SK-N-SH (cell line): ENCODE data around the gene VENTX. TPM values are rescaled to one million over a fixed set of nuclear protein-coding genes. Genes with fewer than 3 reads are reported as not detected.

Experiments used
- CTCF ChIA-PET: fragments of 300-600, 350-600 bp; formaldehyde crosslinking; extraction: SDS; loops from one replicate; lab custom pipeline; 2021; lab: Yijun Ruan, JAX
- POLR2A ChIA-PET: fragments of 350-600 bp; sonication (Branson Sonifier 250); formaldehyde crosslinking; extraction: SDS; loops from one replicate; lab custom pipeline; 2020; ENCODE audit warnings: antibody characterized with exemption, inconsistent platforms; lab: Yijun Ruan, JAX
- DNase-seq: peaks from one replicate; pipeline ENCODE4 v3.0.0; 2012
- H2AFZ ChIP-seq: fragments of 200-600 bp; sonication (generic); 2 replicates; pipeline ENCODE4 v1.8.1; 2016; ENCODE audit warnings: antibody characterized with exemption, mild to moderate bottlenecking, low read depth
- H3F3A ChIP-seq: fragments of 200-600 bp; sonication (generic); replicated peaks from 2 replicates; pipeline ENCODE3; 2016; ENCODE audit warnings: antibody characterized with exemption, mild to moderate bottlenecking; ENCODE audit not compliant: insufficient read depth
- H3K27ac ChIP-seq, 2 experiments: fragments of 200-500 bp in 1 of 2; fragments of 200-600 bp in 1 of 2; sonication (Bioruptor generic) in 1 of 2; sonication (generic), shearing (Covaris generic) in 1 of 2; 2 replicates each; pipeline versions ENCODE4 v1.5.1 to v1.6.1; 2014 to 2016; ENCODE audit warnings: low read depth in 2 of 2, inconsistent platforms in 1 of 2, low read length in 1 of 2, mild to moderate bottlenecking in 1 of 2, mixed read lengths in 1 of 2
- H3K27me3 ChIP-seq: fragments of 200-600 bp; sonication (generic), shearing (Covaris generic); 2 replicates; pipeline ENCODE4 v1.6.1; 2016; ENCODE audit warnings: mixed run types; ENCODE audit not compliant: insufficient read depth
- H3K36me3 ChIP-seq, 2 experiments: fragments of 200-500 bp in 1 of 2; fragments of 200-600 bp in 1 of 2; sonication (Bioruptor generic) in 1 of 2; sonication (generic) in 1 of 2; replicated peaks in 1 of 2; 2 replicates each; pipeline versions ENCODE3 to v1.5.1; 2014 to 2016; ENCODE audit warnings: low read length in 1 of 2, mild to moderate bottlenecking in 1 of 2; ENCODE audit not compliant: insufficient read depth in 2 of 2, control insufficient read depth in 1 of 2
- H3K4me1 ChIP-seq, 2 experiments: fragments of 200-500 bp in 1 of 2; fragments of 200-600 bp in 1 of 2; sonication (Bioruptor generic) in 1 of 2; sonication (generic), shearing (Covaris generic) in 1 of 2; 2 replicates each; pipeline versions ENCODE4 v1.5.1 to v1.6.1; 2014 to 2016; ENCODE audit warnings: low read depth in 1 of 2, low read length in 1 of 2, mixed run types in 1 of 2; ENCODE audit not compliant: insufficient read depth in 2 of 2, control insufficient read depth in 1 of 2
- H3K4me2 ChIP-seq: fragments of 200-600 bp; sonication (generic), shearing (Covaris generic); 2 replicates; pipeline ENCODE4 v1.6.1; 2017; ENCODE audit warnings: mixed run types
- H3K4me3 ChIP-seq, 2 experiments: fragments of 200-500 bp in 1 of 2; fragments of 200-600 bp in 1 of 2; sonication (Bioruptor generic) in 1 of 2; sonication (generic), shearing (Covaris generic) in 1 of 2; 2 replicates each; pipeline versions ENCODE4 v1.5.1 to v1.8.1; 2014 to 2016; ENCODE audit warnings: low read depth in 2 of 2, inconsistent platforms in 1 of 2, low read length in 1 of 2, mild to moderate bottlenecking in 1 of 2, mixed read lengths in 1 of 2, moderate library complexity in 1 of 2
- H3K79me2 ChIP-seq: fragments of 200-600 bp; sonication (generic); 2 replicates; pipeline ENCODE4 v1.8.1; 2017; ENCODE audit warnings: mild to moderate bottlenecking; ENCODE audit not compliant: insufficient read depth
- H3K9ac ChIP-seq: fragments of 200-600 bp; sonication (generic); 2 replicates; pipeline ENCODE4 v1.6.1; 2017; ENCODE audit warnings: mixed run types
- H3K9me2 ChIP-seq: fragments of 200-600 bp; sonication (generic); 2 replicates; pipeline ENCODE4 v1.6.1; 2017; ENCODE audit warnings: mixed run types
- H3K9me3 ChIP-seq: fragments of 200-600 bp; sonication (generic); 2 replicates; pipeline ENCODE4 v1.6.1; 2017; ENCODE audit warnings: mixed run types, mild to moderate bottlenecking, moderate library complexity
- H4K20me1 ChIP-seq: fragments of 200-600 bp; sonication (generic); 2 replicates; pipeline ENCODE4 v1.6.1; 2017; ENCODE audit warnings: mild to moderate bottlenecking, mixed run types; ENCODE audit not compliant: insufficient read depth
- CHD2 ChIP-seq: fragments of 150-350 bp; IDR thresholded peaks from 2 replicates; pipeline ENCODE4 v1.6.1; 2018; ENCODE audit warnings: low read length; ENCODE audit not compliant: partially characterized antibody
- EP300 ChIP-seq, 2 experiments: IDR thresholded peaks; 2 replicates each; pipeline versions ENCODE4 v1.4.0 to v1.6.1; 2012; ENCODE audit warnings: borderline replicate concordance in 1 of 2, low read depth in 1 of 2, low read length in 1 of 2
- FOSL2 ChIP-seq: IDR thresholded peaks from 2 replicates; pipeline ENCODE4 v1.4.0; 2012; ENCODE audit warnings: low read depth, mild to moderate bottlenecking, moderate library complexity, borderline replicate concordance
- FOXJ3 ChIP-seq: sonication (generic); formaldehyde crosslinking; IDR thresholded peaks from 2 replicates; pipeline ENCODE4 v1.5.1; 2020; ENCODE audit warnings: mild to moderate bottlenecking, missing genetic modification reagents
- FOXM1 ChIP-seq: IDR thresholded peaks from 2 replicates; pipeline ENCODE4 v1.4.0; 2012; ENCODE audit warnings: low read depth, mild to moderate bottlenecking
- GATA2 ChIP-seq: sonication (generic); formaldehyde crosslinking; IDR thresholded peaks from 2 replicates; pipeline ENCODE4 v1.5.0; 2020; ENCODE audit warnings: mild to moderate bottlenecking, missing genetic modification reagents
- JUND ChIP-seq: IDR thresholded peaks from 2 replicates; pipeline ENCODE4 v1.4.0; 2012
- MXI1 ChIP-seq: IDR thresholded peaks from 2 replicates; pipeline ENCODE4 v1.6.1; 2012; ENCODE audit warnings: mild to moderate bottlenecking, low read depth, low read length, improper control_type of control experiment
- NFIC ChIP-seq: IDR thresholded peaks from 2 replicates; pipeline ENCODE4 v1.4.0; 2012; ENCODE audit warnings: borderline replicate concordance
- POLR2AphosphoS5 ChIP-seq: IDR thresholded peaks from 2 replicates; pipeline ENCODE4 v1.6.1; 2012; ENCODE audit warnings: low read depth, low read length
- TAF1 ChIP-seq: IDR thresholded peaks from 2 replicates; pipeline ENCODE4 v1.6.1; 2012; ENCODE audit warnings: low read depth, mild to moderate bottlenecking, low read length, moderate library complexity, borderline replicate concordance
- TEAD4 ChIP-seq: IDR thresholded peaks from 2 replicates; pipeline ENCODE4 v1.4.0; 2012; ENCODE audit warnings: mild to moderate bottlenecking, borderline replicate concordance; ENCODE audit not compliant: insufficient read depth
- WGBS: methylation state at CpG from one replicate; pipeline ENCODE4 v1.1.6; 2017; ENCODE audit warnings: low lambda C conversion rate; 5-methylcytosine and 5-hydroxymethylcytosine counted together
- polyA plus RNA-seq, 3 experiments: library from polyadenylated mRNA; depleted of rRNA; stranded (reverse); fragments of >200 nt; gene quantifications; 2 replicates each; pipeline ENCODE4 v1.2.3, GENCODE V29; 2012
- TF ChIP-seq, protein P1 (sequence below): fragments of 150-350 bp; IDR thresholded peaks from 2 replicates; pipeline ENCODE4 v1.6.1; 2017; ENCODE audit warnings: antibody characterized with exemption, low read length, low read depth, borderline replicate concordance
- TF ChIP-seq, protein P2 (sequence below): fragments of 200-600 bp; sonication (generic); IDR thresholded peaks from 2 replicates; pipeline ENCODE4 v1.6.1; 2017; ENCODE audit warnings: antibody characterized with exemption, mild to moderate bottlenecking, moderate library complexity
- TF ChIP-seq, protein P3 (sequence below): IDR thresholded peaks from 2 replicates; pipeline ENCODE4 v1.4.0; 2012; ENCODE audit warnings: low read depth

VENTX gene
- polyA plus RNA-seq, 1 of the 3 experiments (the other 2 are of a cell fraction): not detected

DNA sequence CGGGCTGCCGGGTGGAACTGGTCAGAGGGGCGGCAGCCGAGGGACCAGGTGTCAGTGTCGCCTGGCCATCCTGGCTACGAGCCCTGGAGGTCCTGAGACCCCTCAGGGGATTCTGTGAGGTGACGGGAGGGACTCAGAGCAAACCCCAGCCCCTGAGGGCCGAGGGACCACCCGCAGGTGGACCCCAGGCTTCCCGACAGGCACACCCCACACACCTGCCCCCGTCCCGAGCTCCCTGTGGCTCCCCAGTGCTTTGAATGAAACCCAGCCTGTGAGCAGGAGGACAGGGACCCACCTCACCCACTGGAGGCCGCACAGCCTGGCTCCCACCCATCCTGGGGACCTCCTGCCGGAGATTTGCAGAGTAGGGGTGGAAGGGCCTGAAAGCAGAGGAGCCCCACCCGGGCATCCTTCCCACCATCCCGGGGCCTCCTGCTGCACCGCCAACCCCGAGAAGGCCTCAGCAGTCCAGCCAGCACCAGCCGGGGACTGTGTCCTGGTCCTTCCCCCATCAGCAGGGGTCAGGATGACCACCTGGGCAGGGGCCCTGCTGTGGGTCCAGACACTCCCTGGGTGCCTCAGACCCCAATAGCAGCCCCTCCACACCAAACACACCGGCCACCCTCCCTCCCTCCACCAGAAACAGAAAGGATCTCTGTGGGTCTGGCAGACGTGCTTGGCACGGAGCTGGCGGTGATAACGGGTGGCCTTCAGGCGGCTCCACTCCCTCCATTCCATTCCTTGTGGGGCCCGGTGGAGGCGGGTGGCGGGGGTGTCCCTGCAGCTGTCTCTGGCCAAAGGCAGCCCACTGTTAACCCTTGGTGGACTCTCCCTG lies 13.9 kb downstream of the VENTX start:
- no peak for DNase-seq
- Histone ChIP-seq H3K27me3 (no peaks in the 10 kb centered on the region), H3K4me2 (no peak overlapping the region), H3K36me3 (no peaks in the 10 kb centered on the region), H3K9me2 (no peaks in the 10 kb centered on the region), H4K20me1 (no peaks in the 10 kb centered on the region), H3K4me3 (no peak overlapping the region), H3K79me2 (no peaks in the 10 kb centered on the region), H3K9ac (no peak overlapping the region), H3F3A (no peaks in the 10 kb centered on the region), H3K4me1 (no peaks in the 10 kb centered on the region), H2AFZ (no peak overlapping the region), H3K27ac (no peak overlapping the region), H3K9me3 (no peaks in the 10 kb centered on the region)
- ChIA-PET POLR2A (no interaction called here), CTCF (no interaction called here)
- 68% methylated on average over 12 of the region's 28 CpGs for WGBS
- TF ChIP-seq TEAD4 (no peak), MXI1 (no peak), CHD2 (no peak), FOSL2 (no peak)
- TF ChIP-seq, protein P1, sequence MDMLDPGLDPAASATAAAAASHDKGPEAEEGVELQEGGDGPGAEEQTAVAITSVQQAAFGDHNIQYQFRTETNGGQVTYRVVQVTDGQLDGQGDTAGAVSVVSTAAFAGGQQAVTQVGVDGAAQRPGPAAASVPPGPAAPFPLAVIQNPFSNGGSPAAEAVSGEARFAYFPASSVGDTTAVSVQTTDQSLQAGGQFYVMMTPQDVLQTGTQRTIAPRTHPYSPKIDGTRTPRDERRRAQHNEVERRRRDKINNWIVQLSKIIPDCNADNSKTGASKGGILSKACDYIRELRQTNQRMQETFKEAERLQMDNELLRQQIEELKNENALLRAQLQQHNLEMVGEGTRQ: no peak

DNA sequence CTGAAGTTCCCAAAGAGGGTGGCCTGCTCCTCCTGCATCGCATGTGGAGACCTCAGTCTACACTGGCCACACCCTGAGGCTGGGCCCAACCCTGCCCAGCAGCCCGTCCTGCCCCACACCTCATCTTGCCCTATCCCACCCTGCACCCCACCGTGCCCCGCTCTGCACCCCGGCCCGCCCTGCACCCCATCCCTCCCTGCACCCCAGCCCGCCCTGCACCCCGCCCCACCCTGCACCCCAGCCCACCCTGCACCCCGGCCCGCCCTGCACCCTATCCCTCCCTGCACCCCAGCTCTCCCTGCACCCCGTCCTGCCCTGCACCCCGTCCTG lies 14.5 kb downstream of the VENTX start:
- Histone ChIP-seq H3K27me3 (no peaks in the 10 kb centered on the region), H3K4me1 (no peaks in the 10 kb centered on the region), H3K4me2 (no peak overlapping the region), H2AFZ (no peak overlapping the region), H3K27ac (no peak overlapping the region), H3K9me3 (no peaks in the 10 kb centered on the region), H3K36me3 (no peaks in the 10 kb centered on the region), H3K9me2 (no peaks in the 10 kb centered on the region), H3K79me2 (no peaks in the 10 kb centered on the region), H3K4me3 (no peak overlapping the region), H4K20me1 (no peaks in the 10 kb centered on the region), H3F3A (no peaks in the 10 kb centered on the region), H3K9ac (no peak overlapping the region)
- TF ChIP-seq, protein P2, sequence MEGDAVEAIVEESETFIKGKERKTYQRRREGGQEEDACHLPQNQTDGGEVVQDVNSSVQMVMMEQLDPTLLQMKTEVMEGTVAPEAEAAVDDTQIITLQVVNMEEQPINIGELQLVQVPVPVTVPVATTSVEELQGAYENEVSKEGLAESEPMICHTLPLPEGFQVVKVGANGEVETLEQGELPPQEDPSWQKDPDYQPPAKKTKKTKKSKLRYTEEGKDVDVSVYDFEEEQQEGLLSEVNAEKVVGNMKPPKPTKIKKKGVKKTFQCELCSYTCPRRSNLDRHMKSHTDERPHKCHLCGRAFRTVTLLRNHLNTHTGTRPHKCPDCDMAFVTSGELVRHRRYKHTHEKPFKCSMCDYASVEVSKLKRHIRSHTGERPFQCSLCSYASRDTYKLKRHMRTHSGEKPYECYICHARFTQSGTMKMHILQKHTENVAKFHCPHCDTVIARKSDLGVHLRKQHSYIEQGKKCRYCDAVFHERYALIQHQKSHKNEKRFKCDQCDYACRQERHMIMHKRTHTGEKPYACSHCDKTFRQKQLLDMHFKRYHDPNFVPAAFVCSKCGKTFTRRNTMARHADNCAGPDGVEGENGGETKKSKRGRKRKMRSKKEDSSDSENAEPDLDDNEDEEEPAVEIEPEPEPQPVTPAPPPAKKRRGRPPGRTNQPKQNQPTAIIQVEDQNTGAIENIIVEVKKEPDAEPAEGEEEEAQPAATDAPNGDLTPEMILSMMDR: no peak
- TF ChIP-seq, protein P3, sequence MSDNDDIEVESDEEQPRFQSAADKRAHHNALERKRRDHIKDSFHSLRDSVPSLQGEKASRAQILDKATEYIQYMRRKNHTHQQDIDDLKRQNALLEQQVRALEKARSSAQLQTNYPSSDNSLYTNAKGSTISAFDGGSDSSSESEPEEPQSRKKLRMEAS: no peak
- TF ChIP-seq JUND (no peak), MXI1 (no peak), TAF1 (no peak), FOXM1 (no peak), FOXJ3 (CRISPR knock-in tag) (no peak), GATA2 (no peak), EP300 (IDR thresholded peaks at IDR 0.05; ENCODE audit: borderline replicate concordance in 1 of 2, low read depth in 1 of 2, low read length in 1 of 2) (no peak), POLR2AphosphoS5 (no peak), FOSL2 (no peak), NFIC (no peak)
- no peak for DNase-seq
- ChIA-PET CTCF (no interaction called here), POLR2A (no interaction called here)
- 71% methylated on average over 11 of the region's 12 CpGs for WGBS
